ENCODE data around the gene KIFC3.
"Not testable (repeated sequence)": the region's sequence is repeated elsewhere in the genome, so short reads cannot be mapped to it uniquely, and the experiment has no call there.

KIFC3 gene

DNA sequence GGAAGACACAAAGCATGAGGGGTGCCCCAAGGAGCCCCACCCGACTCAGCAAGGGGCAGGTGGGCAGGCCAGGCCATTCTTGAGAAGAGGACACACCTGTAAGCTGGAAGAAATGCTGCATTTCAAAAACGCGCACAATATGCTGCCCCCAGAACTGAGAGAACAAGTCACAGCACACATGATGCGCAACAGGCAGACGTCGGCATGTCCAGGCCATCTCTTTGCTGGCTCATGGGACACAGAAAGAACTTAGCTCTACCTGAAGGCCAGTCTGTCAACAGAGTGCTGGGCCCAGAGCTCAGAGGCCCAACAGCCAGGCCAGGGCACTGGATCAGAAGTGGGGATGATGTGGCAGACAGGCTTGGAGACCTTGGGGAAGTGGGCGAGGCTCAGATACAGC is 18.0 kb downstream of the KIFC3 start:
- DNase-seq, result no peak

DNA sequence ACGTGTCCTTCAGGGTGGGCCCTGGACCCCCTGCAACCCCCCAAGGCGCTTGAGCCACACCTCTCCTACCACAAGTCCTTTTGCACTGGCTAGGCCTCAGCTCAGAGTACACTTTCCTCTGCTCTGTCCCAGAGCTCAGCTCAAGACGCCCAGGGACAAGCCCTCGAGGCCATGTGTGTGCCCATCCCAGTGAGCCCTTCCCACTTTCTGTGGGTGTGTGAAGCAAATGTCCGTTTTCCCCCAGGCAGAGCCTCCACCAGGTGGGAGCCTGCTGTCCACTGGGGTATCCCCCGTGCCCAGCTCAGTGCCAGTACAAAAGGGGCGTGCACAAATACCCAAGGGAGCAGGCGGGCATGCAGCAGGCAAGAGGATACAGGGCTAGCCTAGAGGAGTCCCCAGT is 18.4 kb downstream of the KIFC3 start:
- no peak for DNase-seq

DNA sequence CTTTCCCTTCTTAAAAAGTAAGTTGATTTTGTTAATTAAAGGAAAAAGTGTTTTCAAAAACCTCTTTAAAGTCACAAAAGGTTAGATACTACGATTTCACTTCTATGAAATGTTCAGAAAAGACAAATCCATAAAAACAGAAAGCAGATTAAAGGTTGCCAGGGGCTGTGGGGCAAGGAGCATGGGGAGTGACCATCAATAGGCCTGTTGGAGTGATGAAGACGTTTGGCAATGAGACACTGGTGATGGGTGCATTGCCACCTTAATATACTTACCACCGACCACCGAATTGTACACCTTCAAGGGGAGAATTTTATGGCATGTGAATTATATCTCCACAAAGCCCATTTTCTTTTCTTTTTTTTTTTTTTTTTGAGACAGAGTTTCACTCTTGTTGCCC is 19.2 kb downstream of the KIFC3 start:
- DNase-seq, result no peak

DNA sequence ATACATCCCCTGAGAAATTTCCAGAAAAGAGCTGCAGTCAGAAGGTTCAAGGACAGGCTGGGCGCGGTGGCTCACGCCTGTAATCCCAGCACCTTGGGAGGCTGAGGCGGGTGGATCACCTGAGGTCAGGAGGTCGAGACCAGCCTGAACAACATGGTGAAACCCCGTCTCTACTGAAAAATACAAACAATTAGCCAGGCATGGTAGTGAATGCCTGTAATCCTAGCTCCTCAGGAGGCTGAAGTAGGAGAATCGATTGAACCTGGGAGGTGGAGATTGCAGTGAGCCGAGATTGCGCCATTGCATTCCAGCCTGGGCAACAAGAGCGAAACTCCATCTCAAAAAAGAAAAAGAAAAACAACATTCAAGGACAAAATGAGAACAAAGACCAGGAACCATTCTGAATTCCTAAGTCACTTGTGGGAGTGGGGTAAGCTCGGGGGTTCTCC is 19.7 kb downstream of the KIFC3 start:
- not testable (repeated sequence) for DNase-seq

DNA sequence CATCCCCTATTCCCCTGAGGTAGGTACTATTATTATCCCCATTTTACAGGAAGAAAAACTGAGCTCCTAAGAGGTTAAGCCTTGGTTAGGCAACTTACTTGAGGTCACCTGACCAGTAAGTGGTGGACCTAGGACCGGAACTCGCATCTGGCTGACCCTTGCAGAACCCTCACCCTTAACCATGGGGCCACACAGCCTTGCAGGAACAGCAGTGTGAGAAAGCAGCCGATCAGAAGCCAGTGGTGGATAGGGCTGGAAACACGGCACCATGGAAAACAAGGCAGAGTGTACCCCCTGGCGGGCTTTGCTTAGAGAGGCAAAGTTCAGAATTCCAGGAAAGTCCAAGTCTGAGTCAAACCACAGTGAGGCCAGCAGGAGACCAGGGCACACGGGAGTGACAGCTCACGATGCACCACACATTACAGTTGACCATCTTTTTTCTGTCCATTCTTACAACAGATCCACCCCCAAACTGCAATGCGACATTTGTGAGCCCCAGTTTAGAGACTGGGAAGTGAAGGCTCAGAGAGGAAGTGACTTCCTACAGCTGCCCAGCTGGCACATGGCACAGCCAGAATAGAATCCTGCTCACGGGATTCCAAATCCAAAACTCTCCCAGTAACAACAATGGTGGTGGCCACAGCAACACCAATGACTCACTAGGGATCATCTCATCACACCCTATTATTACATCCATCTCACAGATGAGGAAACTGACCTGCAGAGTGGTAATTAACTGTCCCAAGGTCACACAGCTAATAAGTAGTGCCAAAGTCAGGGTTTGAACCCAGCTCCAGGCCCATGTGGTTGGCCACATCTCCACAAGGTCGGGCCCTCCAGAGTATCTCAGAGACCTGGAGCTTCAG is 20.3 kb downstream of the KIFC3 start:
- DNase-seq, result no peak

DNA sequence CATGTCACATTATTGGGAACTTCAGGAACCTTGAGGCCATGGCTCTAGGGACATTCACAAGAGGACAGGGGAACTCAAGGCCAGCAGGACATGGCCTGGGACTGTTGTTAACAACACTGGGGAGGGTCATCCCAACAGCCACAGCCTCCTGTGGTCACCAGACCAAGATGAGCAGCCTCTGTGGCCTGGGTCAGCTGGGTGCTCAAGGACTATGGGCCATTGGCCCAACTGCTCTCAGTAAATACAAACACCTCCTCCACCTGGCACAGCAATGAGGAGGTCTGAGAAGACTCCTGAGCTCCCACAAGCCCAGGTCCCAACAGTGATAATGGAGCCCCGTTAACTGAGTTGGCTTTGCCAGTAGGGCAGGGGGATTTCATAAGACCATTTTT is 20.9 kb downstream of the KIFC3 start:
- DNase-seq, result no peak

DNA sequence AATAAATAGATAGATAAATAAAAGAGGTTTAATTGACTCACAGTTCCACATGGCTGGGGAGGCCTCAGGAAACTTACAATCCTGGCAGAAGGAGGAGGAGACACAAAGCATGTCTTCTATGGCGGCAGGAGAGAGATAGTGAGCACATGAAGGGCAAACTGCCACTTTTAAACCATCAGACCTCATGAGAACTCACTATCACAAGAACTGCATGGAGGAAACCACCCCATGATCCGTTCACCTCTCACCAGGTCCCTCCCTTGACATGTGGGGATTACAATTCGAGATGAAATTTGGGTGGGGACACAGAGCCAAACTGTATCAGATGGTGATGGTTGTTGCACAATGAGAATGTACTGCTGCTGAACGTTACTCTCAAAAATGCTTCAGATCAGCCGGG is 22.5 kb downstream of the KIFC3 start:
- not testable (repeated sequence) for DNase-seq

DNA sequence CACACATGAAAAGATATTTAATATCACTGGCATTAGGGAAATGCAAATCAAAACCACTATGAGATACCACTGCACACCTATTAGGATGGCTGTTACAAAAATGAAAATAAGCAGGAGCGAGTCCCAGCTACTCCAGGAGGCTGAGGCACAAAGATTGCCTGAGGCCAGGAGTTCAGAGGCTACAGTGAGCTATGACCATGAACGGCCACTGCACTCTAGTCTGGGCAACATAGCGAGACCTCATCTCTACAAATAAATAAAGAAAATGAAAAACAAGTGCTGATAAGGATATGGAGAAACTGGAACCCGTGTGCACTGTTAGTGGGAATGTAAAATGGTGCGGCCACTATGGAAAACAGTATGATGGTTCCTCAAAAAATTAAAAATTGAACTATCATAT is 23.6 kb downstream of the KIFC3 start:
- DNase-seq, result no peak

DNA sequence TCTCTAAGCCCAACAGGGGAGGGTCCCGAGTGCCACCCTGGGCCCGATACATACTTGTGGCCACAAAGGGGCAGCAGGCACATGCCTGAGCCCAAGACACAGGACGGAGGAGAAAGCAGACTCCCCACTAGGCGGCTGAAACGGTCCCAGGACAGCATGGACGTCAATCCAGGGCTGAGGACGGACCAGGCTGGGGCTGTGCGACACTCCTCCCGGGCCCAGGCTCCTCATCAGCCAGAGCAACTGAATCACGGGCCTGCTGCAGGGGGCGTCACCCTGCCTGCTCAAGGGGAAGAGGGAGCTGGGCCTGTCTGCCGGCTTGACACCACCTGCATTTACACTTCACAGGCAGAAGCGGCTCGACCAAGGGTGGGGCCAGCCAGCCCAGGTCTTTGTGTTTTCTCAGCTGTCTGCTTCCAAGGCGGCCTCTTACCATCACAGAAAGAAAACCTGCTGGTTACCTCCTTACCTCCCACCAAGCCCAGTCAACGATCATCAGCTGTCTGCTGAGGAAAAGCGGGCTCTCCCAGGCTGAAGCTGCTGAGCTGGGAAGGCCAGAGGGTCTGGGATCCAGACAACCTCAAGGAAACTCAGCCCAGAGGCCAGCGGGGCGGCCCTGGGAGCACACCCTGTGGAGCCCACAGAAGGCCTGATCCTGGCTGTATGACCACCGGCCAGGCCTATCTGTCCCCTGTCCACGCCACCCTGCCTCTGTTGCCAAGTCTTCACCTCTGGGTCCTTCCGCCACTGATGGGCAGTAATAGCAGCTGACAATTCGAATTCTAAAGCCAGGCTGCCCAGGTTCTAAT is 26.4 kb downstream of the KIFC3 start:
- no peak for DNase-seq

DNA sequence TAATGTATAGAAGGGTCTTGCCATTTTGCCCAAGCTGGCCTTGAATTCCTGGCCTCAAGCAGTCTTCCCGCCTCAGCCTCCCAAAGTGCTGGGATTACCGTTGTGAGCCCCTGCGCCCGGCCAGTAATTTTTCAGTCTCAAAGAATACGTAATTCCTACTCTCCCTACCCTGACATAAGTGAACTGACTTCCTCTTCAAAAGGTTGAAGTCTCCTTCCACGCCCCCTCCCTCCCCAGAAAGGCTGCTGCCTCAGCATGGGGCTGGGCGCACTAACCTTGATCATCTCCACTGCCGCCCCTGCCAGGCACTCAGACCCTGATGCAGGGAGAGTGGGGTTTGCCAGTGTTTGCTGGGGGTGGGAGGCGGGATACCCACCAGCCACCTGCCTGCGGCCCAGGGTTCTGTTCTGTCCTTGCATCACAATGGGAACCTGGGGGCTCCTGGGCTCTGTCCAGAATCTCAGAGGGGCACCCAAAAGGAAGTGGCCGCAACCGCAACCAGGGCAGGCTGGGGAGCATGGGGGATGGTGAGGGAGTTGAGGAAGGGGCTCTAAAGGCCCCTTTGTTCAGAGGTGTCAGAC is 27.5 kb downstream of the KIFC3 start:
- no peak for DNase-seq

DNA sequence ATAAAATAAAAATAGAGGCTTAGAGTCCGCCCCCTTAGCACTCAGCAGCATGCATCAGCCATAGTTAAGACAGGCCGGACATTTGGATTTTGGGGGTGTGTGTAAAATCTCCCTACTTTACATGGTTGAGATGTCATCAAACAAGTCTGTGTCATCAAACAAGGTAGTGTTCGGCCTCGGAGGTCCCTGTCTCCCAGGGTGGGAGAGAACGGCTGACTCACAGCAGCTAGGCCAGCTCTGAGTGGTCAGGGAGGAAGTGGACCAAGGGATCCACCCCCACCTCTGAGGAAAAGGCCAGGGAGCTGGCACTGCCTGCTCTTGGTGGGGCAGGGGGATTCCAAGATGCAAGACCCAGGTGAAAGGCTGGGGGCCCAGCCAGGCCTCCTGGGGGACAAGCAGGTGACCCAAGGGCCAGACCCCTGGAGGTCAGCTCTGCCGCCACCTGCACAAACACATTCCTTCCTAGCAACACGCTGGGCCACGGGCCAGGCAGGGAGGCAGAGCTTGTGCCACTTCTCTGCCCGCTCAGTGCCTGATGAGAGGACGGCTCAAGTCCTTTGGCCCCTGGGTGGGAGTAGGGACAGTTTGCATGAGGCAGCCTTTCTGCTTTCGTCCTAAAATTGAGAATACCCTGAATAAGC is 28.5 kb downstream of the KIFC3 start:
- no peak for DNase-seq

DNA sequence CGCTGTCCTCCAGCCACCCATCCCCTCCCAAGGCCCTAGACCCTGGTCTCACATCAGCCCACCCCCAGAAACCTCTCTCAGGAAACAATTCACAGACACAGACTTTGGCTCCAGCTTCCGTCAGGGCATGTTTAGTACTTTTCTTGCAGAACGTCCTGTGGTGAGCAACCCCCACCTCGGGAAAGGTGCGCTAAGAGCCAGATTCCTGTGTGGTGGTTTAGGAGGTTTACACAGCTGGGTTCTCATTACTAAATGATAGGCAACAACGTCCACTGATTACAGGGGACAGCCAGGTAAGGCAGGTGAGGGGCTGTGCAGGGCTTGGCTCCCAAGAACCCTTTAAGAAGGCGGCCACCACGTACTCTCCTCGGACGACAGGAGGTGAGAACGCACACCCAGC is 29.3 kb downstream of the KIFC3 start:
- DNase-seq, result no peak

DNA sequence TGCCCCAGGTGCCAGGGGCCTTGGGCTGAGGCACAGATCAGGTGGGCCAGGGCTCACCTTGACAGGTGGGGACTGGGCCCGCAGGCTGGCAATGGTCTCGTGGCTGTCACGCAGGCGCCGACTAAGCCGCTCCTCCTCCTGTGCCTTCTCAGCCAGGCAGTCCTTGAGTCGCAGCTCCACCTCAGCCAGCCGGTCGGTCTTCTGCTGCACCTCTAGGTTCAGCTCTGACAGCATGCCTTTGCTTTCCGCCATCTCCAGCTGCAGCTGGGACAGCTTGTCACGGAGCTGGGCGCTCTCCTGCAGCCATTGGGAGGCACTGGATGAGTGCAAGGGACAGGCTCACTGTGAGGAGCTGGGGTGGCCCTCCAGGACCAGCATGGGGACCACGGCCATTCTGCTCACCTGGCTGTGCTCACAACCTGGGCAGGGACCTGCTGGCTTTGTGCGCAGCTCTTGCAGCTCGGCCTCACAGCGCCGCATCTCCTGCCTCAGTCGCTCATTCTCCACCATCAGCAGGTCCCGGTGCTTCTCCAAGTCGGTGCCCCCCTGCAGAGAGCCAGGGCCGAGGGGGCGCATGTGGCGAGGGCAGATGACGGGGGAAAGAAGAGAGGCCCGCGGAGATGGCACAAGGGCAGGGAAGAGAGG is 31.0 kb downstream of the KIFC3 start:
- DNase-seq, result no peak

DNA sequence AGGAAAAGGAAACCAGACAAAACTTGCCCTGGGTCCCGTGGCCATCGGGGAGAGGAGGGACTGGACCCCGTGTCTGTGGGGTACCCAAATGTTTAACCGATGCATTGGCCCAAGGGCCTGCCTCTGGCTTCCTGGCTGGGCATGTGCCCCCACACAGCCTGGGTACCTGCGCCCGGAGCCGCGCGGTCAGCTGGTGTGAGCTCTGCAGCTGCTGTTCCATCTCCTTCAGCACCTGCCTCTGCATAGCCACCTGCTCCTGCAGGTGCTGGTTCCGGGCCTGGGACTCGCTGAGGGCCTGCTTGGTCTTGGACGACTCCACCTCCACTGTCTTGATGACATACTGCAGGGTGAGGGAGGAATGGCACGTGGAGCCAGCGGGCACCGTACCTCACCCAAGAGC is 31.9 kb downstream of the KIFC3 start:
- DNase-seq, result no peak

DNA sequence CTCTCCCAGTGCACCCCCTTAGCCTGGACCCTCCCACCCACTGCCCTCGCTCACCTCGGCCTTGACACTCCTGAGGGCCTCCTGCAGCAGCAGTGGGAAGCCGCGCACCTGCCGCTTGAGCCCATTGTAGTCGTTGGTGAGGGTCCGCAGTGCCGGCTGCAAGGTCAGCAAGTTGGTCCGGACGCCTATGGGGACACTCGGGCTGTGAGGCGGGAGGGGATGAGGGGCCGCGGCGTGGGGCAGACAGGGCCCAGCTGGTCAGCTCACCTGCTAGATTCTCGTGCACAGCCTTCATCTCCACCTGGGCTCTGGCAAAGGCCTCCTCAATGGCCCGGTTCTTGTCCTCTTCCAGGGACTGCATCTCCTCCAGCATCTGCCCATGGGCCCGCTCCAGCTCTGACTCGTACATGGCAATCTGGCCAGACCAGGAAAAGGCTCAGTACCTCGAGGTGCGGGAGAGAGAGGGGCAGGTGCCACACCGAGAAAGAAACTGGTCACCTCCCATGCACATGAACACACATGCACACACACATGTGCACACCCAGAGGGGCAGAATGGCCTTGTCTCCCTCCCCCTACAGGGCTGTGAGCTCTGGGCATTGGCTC is 32.6 kb downstream of the KIFC3 start:
- no peak for DNase-seq

DNA sequence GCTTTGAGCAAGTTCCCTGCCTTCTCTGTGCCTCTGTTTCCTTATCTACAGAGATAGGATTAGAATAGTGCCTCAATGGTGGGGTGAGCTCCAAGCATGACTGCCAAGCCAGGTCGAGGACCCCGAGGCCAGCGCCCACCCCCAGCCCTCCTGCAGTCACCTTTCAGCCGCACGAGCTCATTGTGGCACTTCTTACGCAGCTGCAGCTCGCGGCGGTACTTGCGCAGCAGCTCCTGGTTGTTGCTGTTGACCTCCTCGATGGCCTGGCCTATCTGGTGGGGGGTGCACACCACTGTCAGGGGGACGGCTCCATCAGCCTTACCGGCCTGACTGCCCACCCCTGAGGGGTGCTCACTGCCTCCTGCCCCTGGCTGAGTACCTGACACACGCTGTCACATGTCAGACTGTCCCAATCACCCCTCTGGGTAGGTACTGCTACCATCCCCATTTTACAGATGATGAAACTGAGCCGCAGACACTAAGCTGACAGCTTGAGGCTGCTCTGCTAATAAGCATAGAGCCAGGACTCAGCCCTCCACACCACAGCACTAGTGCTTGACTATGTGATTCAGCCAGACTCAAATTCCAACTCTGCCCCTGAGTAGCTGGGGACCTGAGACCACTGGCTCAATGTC is 35.5 kb downstream of the KIFC3 start:
- DNase-seq, result no peak

DNA sequence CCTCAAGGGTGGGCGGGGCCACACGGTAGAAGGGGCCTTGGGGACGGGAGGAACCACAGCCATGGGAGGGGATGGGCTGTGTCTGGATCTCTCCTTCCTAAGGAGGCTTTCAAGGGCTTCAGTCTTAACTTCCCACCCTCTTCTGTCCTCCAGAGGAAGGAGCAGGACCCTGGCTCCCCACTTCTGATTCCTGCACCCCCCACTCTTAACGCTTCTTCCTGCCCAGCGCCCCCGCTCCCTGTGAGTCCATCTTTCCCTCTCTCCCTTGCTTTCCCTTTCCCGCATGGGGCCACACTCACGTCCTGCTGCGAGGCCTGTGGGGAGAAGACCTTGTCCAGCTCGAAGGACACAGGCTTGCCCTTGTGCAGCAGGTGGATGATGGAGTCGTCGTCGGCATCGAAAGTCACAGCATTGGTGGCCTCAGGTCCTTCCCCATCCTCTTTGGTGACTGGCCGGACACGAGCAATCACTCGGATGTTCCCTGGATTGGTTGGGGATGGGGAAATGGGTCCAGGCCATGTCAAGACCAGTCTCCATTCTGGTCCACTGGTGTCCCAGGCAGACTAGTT is 37.0 kb downstream of the KIFC3 start:
- no peak for DNase-seq

DNA sequence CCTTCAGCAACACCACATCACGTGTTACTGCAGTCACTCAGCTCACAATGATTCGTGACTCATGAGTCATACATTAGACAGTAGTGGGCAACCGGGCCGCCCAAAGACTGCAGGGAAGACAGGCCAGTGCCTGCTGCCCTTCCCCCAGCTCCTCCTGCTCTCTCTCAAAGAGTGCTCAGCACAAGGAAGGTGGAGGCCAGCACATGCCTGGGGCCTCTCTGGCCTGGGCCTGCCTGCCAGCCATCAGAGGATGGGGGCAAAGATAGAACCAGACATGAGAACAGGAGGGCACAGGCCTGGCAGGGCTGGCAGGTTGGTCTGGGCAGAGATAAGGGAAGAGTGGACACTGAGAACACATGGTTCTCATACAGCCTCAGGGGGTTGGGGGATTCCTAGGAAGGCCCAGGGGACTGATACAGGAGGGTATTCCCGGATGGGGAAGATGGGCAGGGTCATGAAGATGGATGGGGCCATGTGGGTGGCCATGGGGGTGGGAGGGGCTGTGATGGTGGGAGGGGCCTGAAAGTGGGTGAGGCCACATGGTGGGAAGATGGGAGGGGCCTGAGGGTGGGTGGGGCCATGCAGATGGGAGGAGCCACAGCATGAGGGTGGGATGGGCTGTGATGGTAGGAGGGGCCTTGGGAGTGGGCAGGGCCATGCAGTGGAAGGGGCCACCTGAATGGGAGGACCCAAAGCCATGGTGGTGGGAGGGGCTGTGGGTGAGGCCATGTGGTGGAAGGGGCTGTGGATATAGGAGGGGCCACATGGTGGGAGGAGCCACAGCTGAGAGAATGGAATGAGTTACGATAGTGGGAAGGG is 37.7 kb downstream of the KIFC3 start:
- no peak for DNase-seq

DNA sequence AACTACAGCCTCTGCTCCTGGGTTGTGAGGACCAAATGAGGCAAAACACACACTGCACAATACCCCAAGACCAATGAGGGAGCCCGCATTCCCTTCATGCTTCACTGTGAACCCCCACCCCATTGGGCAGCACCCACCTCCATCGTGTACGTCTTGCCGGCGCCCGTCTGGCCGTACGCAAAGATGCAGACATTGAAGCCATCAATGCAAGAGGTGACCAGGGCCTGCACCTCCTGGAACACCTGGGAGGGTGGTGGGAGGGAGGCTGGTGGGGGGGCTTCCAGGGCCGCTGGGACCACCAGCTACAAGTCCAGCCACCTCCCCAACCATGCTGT is 38.3 kb downstream of the KIFC3 start:
- DNase-seq, result no peak

DNA sequence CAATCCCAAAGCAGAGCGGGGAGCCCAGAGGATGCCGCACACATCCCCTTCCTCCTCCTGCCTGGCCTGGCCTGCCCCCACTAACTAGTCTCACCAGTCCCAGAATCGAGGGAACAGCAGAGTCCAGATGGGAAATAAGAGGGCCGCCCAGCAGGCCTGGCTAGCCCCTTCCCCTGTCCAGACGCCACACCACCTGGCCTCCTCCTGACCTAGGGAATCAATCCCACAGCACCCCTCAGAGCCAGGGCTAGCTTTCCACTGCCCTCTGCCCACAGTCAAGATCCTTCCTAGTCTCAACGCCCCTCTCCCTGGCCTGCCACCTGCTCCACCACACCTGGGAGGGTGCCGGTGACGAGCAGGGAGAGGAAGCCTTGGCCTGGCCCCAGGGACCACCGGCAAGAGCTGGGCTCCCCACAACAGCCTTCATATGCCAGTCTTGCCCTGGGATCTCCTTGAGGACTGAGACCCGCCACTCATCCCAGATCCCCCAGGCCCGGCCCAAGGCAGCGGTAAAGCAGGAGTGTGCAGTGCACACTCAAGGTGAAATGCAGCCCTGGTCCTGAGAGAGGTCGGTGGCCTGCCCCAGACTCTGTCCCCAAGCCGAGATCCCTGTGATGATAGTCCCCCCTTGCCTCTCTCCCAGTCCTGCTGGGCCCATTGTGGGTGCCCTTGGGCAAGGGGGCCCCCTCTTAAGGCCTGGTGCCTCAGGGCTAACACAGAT is 38.8 kb downstream of the KIFC3 start:
- DNase-seq, result no peak
